Stimulated activated CD4-positive, alpha-beta T cell treated with anti-CD3 and anti-CD28 coated beads, Interleukin-12 subunit alpha, Interleukin-12 subunit beta, amount 100 ng/mL, for 24 hours (primary cell): ENCODE results near the gene MFN2.
"Not testable (repeated sequence)": the region's sequence is repeated elsewhere in the genome, so short reads cannot be mapped to it uniquely, and the experiment has no call there.

Experiments used
- DNase-seq, 2 experiments: peaks; one replicate each; pipeline ENCODE4 v3.0.0-alpha.2; 2020; ENCODE audit warnings: low read depth in 2 of 2

The MFN2 gene

DNA sequence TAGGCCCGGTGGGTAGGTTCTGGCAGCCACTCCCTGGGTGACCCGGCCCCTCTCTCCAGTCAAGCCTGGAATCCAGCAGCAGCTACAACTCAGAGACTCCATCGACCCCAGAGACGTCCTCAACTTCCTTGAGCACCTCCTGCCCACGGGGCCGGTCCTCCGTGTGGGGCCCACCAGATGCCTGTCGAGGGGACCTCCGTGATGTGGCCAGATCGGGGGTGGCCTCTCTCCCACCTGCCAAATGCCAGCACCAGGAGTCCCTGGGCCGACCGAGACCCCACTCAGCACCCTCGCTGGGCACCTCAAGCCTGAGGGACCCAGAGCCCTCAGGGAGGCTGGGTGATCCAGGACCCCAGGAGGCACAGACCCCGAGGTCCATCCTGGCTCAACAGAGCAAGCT is 41.8 kb downstream of the MFN2 start:
- DNase-seq = no peak

DNA sequence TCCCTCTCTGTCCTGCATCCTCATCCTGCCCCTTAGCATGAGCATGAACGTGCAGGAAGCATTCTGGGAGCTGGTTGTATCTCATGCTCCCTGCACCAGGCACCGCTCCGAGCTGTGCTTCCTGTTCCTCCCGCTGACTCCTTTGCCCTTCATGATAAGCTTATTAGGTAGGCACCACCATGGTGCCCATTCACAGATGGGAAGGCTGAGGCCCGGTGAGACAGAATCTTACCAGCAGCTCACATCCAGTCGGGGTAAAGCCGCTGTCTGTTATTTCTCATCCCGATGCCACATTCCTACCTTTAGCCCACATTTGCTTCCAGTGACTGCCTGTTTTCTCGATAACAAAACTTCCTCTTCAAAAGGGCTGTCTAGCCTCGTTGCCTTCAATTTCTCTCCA is 46.3 kb downstream of the MFN2 start:
- no peak for DNase-seq

DNA sequence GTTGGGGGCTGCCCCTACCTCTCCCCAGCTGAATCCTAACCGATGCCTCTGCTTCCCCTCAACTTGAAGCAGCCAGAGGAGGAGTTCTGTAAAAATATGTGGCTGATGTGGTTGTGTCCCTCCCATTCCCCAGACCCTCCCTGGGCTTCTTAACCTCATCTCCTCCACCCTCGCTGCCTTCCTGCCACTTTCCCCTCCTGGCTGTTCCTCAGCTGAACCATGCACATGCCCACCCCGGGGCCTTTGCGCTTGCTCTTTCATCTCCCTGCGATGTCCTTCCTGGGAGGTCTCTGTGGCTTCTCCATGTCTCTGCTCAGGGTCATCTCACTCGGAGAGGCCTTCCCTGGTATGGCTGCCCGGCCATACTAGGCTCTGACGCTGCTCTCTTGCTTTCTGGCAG is 48.0 kb downstream of the MFN2 start:
- DNase-seq = no peak

- no peak for DNase-seq
These were observed 48.8 kb downstream of the MFN2 start for GRCh38 chr1:12028957-12029511.

DNA sequence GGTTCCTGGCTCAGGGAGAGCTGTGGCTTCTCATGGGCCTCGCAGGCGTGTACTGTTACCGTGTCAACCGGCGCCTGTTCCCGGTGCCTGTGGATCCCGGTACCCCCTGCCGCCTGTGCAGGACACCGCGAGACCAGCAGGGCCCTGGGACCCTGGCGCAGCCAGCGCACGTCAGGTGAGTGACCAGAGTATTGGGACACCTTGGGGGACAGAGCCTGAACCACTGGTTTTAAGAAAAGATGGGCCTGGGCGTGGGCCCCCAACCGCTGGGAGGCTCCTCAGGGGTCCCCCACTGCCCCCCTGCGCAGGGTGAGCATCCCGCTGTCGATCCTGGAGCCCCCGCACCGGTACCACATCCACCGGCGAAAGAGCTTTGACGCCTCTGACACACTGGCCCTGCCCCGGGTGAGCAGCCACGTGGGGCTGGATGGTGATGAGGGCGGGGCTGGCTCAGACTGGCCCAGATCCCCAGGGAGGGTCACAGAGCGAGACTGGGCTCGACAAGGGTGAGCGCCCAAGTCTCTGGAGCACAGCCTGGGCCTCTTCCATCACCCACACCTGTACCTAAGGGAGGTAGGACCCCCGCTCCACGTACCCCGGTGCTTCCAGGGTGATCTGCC is 49.6 kb downstream of the MFN2 start:
- no peak for DNase-seq

DNA sequence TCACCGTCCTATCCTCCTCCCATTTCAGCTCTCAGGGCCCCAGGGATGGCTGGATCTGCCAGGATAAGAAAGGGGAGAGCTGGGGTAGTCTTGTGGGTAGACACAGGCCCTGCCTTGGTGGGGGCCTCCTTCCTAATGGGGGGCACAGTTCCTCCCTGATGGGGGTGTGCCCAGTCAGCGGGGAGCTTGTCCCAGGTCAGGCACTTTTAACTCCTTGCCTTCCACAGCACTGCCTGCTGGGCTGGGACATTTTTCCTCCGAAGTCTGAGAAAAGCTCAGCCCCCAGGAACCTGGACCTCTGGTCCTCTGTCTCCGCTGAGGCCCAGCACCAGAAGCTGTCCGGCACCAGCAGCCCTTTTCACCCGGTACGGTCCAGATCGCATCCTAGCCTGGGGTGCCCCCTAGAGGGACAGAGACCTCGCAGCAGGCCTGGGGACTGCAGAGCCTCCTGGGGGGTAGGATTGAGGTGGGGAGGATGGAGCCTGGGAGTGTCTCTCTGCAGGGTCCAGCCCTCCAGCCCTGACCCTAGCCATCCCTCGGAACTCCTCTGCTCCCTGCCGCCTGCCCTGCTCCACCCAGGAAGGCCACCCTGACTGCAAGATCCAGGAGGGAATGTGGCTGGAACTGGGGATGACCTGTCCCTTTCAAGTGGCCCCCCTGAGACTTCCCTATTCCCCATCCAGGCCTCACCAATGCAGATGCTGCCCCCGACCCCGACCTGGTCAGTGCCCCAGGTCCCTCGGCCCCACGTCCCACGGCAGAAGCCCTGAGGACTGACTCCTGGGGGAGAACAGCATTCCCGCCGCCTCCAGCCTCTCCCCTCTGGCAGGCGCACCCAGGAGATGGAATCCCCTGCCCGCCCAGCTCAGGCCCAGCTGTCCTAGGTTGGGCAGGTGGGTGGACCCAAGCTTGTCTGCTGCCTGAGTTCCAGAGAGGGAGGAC is 51.1 kb downstream of the MFN2 start:
- peak in 1 of 2 experiments; percentile 30 for DNase-seq

DNA sequence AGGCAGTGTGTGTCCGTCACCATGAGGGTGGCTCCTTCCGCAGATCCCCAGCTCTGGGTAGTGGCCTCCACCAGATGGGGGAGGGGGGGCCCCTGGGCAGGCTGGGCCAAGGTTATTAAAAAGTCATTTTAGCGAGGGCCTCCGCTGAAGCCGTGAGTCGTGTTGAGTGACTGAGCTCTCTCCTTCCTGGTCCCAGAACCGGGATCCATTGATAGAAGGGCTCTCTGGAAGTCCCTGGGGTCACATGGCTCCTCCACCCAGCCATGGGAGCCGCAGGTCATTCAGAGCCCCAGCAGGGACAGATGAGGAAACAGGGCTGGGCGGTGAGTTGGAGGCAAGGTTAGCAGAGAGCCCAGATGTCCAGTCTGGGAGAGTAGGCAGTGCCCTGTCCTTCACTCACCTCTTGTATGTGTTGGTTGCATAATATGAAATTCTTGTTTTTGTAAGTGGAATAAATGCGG is 51.9 kb downstream of the MFN2 start:
- DNase-seq = no peak

GRCh38 chr1:12033441-12033840 is 53.2 kb downstream of the MFN2 start:
- not testable (repeated sequence) for DNase-seq

DNA sequence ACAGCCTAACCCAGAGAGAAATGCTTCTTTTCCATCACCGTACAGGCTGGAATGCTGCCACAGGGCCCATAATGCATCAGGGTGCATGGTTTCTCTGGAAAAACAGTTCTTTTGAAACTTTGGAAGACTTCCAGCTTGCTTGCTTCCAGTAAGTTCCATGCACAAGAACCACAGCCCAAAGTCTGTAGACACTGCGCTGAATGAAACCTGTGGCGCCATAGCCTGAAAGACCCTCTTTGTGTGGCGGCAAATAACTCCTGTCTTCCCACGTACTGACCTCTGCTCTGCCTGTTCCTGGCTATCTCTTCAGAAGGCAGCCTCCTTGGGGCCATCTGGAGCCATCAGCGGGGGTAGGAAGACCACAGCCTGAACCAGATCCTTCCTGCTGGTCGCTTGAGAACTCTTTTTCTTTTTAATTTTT is 54.1 kb downstream of the MFN2 start:
- no peak for DNase-seq

DNA sequence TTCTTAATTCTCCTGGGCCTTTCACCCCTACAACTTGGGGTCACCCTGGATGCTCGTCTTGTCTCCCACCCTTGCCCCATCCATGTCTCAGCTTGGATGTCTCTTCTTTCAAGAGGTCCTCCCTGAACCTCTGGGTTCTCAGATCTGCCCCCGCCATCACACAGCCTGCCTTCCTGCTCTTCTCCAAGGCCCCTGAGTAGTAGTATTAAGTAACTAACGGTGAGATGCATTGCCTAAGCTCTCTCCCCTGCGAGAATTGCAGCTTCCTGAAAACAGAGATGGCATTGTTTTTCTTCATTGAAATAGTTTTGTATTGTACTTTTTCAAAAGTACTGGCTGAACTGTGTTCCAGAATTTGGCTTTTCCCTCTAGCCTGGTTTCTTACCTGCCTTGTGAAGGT is 55.1 kb downstream of the MFN2 start:
- DNase-seq = no peak

- DNase-seq = no peak
These were observed 57.5 kb downstream of the MFN2 start for GRCh38 chr1:12037486-12038355.

DNA sequence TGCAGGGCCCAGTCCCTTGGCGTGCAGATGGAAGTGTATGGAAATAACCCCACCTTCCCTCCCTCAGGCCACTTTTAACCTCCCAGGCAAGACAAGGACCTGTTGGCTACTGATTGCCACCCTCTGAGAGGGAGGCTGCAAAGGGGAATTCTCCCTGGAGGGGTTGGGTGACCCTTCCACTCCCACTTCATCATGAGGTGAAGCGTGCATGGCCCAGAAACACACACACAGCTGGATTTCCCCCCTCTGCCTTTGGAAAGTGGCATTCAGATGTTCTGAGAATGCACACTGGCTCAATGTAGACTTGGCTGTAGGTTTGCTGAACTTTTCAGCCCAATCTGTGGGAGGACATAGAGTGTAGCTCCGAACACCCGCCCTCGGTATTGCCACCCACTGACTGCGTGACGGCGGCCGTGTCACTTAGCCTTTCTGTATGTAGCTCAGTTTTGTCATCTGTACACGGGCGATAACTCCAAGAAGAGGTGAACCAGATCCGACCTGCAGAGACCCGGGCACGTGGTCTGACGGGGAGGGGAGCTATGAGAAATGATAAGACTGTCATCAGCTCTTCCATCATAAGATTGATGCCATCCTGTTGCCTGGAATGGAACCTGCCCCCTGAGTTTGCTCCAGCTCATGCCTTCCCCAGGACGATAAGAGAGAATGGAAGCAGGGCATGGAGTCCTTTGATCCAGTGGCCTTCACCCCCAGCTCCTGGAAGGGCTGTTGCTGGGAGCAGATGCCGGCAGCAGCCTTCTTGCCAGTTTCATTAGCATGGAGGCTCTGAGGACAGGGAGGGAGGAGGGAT is 58.3 kb downstream of the MFN2 start:
- DNase-seq = no peak

DNA sequence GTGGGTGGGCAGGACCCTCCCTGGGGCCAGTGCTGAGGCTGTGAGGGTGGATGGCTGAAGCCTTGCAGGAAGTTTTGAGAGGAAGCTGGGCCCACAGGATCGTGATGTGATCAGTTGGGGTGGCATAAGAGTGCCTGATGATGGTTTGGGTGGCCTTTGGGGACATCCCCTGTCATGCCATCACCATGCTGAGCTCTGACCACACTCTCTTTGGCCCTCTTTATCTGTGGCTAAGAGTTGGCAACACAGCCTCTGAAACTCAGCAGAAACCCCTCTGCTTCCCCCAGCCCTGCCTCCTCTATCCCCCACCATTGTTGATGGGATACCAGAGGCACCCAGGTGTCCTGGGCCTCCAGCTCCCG is 58.9 kb downstream of the MFN2 start:
- DNase-seq = no peak

DNA sequence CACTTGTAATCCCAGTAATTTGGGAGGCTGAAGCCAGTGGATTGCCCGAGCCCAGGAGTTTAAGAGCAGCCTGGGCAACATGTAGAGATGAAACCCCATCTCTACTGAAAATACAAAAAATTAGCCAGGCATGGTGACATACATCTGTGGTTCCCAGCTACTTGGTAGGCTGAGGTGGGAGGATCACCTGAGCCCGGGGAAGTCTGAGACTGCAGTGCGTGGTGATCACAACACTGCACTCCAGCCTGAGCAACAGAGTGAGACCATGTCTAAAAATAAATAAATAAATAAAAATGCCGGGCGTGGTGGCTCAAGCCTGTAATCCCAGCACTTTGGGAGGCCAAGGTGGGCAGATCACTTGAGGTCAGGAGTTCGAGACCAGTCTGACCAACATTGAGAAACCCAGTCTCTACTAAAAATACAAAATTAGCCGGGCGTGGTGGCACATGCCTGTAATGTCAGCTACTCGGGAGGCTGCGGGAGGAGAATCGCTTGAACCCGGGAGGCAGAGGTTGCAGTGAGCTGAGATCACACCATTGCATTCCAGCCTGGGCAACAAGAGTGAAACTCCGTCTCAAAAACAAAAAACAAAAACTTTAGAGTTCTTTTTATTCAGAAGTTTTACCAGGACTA is 59.7 kb downstream of the MFN2 start:
- not testable (repeated sequence) for DNase-seq

DNA sequence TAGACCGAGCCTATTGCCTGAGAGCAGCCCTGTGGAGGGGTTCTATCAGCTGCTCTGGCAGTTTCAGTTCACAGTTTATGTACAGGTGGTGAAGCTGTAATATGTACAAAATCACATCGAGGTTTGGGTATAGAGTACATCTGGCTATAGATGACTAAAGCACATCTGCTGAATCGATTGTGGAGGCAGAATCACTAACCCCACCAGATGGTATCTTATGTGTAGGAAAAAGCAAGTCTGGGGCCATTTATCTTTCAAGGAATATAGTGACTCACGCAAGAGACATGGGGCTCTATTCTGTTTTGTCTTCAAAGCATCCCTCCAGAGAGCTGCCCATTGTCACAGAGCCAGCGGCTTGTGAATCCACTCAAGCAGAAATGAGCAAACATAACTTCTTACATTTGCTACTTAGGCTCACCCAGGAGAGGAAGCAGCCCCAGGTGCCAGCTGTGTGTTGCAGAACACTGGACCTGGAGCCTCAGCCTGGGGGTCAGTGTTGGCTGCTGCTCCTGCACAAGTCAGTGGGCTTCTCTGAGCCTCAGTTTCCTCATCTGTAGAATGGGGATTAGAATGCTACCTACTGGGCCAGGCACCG is 60.3 kb downstream of the MFN2 start:
- no peak for DNase-seq

DNA sequence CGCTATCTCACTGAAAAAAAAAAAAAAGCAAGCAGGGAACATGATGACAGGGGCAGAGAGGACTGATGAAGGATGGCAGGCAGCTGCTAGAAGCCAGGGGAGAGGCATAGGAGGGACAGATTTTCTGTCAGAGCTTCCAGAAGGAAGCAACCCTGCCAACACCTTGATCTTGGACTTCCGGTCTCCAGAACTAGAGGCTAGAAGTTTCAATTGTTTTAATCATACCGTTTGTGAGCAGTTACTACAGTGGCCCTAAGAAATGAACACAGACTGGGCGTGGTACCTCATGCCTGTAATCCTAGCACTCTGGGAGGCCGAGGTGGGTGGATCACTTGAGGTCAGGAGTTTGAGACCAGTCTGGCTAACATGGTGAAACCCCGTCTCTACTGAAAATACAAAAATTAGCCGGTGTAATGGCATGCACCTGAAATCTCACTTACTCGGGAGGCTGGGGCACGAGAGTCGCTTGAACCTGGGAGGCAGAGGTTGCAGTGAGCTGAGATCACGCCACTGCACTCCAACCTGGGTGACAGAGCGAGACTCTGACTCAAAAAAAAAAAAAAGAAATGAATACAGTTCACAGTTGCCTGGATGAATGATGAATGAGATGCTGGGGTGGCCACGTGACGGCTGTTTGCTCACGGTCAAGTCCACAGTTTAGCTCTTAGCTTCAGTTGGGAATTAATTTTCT is 64.1 kb downstream of the MFN2 start:
- DNase-seq = not testable (repeated sequence)

GRCh38 chr1:12046749-12047119 is 66.5 kb downstream of the MFN2 start:
- DNase-seq = no peak

DNA sequence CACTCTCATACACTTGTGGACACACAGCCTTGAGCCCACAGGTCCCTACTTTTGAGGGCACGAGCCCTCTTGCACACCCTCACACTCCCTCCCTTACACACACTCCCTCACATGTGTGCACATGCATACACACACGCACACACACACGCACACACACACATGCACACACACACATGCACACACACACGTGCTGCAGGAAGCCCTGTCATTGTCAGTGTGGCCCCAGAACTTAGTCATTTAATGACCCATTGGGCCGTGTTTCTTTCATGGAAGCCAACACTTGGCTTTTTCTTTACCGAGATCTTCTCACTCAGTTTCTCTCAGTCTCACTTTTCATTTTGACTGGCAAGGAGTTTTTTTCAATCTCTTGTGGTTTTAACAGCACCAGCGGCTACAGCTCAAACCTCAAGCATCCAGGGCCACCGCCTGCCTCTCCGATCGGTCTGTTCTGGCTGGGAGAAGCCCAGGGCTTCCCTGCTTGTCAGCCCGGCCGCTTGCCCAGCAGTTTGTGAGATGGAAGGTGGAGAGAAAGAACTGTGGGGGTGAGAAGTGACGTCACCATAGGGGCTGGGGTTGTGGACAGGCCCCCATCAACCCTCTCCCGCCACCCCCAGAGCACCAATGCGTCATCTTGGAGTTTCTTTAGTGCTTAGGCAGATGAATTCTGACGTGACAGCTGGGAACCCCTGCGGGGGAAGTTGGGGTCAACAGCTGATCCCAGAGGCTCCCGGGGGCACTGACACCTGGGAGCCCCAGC is 67.1 kb downstream of the MFN2 start:
- DNase-seq = peak; percentile 48 to 61

DNA sequence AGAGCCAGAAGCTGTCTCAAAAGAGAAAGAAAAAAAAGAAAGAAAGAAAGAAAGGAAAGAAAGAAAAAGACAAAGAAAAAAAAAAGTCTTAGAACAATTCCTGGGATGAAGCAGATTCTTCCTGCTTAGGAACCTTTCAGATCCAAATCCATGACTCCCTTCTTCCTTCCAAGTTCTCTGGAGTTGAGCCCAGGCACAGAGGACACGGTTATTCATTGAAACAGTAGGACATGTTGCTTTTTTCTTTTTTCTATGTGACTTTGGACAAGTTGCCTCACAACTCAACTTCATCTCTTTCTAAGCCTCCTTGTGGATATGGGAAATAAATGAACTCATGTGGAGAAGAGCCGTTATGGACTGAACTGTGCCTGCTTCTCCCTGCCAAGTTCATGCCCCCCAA is 68.1 kb downstream of the MFN2 start:
- DNase-seq = no peak
